ENCODE measurements around the gene PRR7.

PRR7 gene

DNA sequence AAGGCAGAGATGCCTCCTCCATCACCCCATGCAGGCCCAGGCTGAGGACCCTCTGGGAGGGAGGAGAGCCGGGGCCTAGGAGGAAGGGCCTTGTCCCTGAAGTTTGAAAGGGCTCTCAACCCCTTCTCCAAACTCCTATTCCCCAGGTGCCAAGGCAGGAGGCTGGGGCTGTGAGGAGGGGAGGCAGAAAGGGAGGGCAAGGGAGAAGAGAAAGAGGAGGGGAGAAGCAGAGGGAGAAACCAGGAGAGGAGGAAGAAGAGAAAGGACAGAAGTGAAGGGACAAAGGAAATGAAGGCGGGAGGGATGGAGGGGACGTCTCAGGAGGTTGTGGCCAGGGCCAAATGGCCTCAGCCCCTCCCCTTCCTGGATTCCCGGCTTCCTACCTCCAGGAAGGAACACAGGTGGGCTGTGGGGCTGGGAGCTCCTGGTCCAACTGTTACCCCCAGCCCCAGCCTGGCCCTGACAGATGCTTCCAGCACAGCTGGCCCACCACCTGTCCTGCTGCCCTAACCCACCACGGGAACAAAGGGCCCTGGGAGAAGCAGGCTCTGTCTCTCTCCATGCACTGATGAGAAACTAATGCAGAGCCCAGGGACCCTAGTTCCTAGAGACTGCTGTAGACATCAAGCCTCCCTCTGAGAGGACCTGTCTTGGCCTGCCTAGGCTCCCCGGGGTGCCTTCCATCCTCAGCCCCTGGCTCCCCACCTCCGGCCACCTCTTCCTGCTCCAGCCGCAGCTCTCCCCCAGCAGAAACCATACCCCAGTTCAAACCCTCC is 23.3 kb downstream of the PRR7 start:
- no peak for DNase-seq

DNA sequence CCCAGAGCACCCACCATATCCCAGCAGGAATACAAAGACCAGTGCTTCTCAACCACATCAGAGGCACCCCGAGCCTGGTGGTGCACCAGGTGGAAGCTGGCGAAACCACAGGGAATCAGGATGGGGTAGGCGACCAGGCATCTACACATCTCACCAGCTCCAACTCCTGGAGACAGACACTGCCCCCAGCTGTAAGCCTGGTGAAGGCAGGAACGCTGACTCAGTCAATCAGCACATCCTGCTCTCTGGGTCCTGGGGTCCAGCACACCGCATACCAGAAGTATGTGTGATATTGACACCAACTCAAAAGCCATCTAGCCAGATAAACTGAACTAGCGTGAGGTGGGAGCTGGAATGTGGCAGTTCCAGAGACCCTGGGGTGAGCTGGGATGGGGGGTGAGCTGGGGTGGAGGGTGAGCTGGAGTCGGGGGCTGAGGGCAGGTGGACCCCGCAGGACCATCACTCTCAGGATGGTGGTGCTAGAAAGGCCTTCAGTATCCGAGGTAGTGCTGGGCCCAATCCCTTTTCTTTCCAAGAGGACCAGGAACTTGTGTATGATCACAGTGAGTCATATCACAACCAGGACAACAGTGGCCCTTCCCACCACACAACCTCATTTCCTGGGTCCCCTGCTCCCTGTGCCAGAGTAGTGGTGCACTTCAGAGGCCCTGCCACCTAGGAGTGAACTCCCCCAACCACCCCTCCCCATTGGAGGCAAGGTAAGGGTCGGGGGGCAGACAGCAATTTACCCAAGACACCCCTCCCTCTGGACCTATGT is 24.3 kb downstream of the PRR7 start:
- DNase-seq = no peak

DNA sequence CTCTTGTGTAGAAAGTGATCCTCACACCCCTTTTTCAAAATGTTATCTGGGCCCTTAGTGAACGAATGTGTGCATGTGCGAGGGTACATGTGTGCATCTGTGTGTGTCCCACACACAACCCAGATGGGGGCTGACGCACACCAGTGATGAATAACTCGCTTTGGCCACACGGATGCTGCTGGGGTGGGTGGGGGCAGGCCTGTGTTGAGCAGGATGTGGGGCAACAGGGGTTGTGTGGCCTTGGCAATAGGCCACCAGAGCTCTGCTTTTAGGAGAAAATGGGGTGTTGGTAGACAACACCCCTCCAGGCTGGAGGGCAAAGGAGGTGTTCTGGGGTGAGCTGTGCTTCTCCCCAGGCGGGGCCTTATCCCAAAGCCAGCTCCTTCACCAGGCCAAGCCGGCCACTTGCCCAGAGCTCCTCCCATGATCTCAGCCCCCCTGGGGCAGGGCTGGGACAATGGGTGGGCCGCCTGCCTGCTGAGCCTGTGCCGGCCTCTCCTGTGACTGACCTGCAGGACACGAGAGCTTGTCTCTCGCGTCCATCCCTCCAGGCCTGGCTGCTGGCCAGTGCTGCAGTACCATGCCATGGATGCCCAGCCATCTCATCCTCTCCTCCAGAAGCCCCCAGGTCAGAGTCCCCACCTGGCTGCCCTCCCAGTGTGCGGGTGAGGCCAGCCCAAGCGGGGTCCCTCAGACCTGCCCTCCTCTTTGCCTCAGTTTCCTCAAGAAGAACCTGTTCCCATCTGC is 25.2 kb downstream of the PRR7 start:
- DNase-seq = no peak

DNA sequence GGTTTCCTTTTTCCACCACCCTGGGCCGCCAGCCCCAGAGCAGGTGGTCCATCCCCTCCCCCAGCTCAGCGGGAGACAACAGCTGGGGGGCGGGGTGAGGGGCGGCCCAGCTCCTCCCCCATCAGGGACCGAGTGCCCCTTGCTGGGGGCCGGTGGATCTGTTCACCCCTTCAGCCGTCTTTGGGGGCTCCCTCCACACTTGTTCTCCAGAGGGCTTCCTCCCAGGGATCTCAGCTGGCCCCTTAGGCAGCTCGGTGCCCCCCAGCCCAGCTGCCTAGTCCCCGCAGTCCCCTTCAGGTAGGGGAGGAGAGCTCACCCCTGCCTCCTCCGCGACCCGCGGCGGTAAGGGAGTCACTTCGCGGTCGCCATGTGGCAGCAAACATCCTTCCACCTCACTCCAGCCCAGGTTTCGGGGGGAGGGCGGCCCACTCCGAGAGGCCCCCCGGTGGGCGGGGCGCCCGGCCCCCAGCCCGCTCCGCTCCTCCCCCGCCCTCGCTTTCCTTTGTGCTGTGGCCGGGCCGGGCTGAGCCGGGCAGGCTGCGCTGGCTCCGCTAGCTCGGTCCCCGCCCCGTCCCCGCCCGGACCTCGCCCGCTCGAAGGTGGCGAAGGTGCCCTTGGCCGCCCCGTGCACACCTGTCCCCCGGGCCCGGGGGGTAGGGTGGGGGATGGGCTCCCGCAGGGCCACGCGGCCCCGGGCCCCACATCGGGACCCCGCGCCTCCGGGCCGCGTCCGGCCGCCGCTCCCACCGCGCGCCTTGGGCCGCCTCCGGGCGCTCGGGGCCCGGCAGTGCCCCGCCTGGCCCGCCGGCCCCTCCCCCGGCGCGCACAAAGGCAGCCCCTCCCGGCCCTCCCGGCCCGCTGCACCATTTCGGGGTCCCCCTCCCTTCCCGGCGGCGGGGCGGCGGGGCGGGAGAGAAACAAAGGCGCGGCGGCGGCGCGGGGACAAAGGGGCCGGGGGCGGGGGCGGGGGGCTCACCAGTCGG is 26.1 kb downstream of the PRR7 start:
- peak in 3 of 5 donors; percentile 27 to 36 (median 35) for DNase-seq

DNA sequence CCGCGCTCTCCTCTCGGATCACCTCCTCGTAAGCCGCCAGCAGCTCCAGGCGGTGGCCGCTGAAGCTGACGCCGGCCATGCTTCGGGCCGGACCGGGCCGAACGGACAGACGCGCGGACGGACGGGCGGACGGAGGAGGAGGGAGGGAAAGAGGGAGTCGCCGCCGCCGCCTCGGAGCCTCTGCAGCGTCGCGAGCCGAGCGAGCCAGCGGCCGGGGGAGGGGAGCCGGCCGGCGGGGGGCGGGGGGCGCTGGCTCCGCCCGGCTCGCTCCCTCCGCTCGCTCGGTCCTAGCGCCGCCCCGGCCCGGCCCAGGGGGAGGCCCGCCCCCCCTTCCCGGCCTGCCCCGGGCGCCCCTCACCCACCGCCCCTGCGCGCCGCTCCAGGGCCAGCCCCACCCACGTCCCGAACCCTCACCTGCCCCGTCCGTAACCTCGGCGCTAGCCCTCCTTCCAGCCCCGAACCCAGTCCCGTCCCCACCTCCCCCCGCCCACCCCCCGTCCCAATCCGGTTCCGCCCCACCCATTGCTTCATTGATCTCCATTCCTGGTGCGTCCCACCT is 26.9 kb downstream of the PRR7 start, which contains the start of gene DBN1:
Gene DBN1, minus strand, starts transcription at position 192 of the 559 bp plus-strand sequence. Its CDS starts 113 bp downstream, at position 79.
- no peak for DNase-seq

DNA sequence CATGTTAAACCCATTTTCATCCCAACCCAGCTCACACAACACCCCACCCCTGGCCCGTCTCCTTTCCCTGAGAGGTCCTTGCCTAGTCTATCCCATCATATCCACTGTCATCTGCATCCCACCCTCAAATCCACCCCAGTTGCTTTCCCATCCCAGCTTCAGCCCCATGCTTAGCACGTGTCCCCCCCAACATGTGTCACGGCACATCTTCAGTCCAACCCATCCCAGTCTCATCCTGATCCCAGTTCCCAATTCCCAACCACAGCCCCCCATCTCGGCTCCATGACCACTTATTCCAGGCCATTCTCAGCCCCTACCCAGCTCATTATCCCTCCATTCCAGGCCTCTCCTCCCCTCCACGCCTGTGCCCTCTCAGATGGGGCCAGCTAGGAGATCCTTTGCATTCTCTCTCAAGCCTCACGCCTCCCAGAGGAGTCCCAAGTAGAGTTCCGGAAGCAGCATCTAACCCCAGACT is 27.4 kb downstream of the PRR7 start:
- DNase-seq = no peak

DNA sequence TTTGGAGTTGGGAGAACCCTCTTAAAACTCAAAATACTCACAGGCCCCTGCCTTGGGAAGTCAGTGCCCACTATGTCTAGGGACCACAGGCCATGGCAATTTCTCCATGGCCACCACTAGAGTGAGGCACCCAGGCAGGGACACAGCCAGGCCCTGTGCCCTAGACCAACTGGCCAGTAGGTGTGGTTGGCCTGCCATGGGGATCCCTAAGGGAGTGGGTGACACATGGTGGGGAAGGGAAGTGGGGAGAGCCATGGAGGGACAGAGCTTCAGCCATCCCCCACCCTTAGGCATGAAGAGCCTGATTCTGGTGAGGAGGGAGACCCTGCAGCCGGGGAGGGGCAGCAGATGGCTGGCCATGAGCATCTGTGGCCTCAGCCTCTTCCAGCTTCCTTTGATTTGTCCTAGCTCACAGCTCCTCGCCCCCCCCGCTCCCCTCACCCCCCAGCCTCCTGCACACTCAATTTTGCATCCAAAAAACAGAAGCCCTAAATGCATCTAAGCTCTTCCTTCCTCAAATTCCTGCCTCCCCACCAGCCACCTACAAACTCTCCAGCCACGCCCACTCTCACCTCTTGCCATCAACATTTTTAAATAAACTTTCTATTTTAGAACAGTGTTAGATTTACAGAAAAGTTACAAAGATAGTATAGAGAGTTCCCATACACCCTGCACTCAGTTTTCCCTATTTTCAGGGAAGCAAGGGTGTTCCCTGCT is 28.4 kb downstream of the PRR7 start:
- no peak for DNase-seq

DNA sequence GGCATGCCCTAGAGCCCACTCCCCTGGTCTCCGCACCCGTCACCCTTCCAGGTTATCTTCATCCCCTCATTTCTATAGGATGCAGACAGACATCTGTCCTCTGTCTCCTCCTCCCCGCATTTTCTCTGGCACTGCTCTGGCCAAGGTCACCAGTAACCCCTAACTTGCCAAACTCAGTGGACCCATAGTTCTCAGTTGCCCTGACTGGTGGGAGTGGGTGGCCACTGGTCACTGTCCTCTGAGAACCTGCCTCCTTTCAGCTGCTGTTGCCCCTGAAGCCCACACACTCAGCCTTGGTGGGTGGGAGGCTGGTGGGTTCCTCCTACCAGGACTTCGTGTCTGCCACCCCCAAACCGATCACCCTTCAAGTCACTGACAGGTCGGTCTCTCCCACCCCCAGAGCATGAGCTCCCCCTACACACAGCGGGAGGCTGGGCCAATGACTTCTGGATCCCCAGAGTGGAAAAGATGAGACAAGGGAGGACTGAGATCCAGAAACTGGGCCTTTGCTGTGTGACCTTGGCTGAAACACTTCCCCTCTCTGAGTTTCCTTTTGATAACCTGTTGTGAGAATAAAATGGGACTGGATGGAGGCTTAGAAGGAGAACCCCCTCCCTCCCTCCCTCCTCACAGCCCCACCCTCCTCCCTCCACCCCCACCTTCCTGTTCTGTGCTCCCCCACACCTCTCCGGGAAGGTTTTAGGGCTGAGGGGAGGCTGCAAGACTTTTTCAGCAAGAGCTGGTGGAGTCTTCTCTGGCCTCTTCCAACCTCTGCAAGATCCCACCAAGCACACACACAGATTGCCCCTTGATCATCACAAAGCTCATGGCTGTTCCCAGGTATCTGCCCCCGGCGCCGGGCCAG is 29.2 kb downstream of the PRR7 start:
- DNase-seq = no peak

DNA sequence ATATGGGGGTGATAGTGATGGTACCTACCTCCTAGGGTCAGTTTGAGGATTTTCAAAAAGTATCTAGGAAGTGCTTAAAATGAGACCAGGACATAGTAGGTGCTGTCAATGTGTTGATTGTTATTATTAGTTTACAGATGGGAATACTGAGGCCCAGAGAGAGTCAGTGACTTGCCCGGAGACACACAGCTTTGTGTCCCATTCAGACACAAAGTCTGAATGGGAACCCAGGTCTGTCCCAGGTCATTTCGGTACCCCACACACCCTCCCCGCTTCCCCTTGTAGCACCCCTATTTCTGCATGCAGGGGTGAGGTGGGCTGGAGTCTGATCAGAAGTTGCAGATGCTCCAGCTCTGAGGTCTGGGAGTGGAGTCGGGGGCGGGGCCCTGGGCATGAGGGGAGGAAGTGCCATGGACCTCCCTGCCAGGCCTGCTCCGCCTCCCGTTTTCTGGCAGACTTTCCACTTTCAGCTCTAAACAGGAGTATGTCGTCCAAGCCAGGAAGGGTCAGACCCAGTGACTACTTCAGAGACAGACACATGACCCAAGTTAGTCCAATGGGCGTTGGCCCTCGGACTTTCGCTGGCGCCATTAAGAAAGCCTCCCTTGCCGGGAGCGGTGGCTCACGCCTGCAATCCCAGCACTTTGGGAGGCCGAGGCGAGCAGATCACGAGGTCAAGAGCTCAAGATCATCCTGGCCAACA is 30.1 kb downstream of the PRR7 start:
- DNase-seq = no peak

DNA sequence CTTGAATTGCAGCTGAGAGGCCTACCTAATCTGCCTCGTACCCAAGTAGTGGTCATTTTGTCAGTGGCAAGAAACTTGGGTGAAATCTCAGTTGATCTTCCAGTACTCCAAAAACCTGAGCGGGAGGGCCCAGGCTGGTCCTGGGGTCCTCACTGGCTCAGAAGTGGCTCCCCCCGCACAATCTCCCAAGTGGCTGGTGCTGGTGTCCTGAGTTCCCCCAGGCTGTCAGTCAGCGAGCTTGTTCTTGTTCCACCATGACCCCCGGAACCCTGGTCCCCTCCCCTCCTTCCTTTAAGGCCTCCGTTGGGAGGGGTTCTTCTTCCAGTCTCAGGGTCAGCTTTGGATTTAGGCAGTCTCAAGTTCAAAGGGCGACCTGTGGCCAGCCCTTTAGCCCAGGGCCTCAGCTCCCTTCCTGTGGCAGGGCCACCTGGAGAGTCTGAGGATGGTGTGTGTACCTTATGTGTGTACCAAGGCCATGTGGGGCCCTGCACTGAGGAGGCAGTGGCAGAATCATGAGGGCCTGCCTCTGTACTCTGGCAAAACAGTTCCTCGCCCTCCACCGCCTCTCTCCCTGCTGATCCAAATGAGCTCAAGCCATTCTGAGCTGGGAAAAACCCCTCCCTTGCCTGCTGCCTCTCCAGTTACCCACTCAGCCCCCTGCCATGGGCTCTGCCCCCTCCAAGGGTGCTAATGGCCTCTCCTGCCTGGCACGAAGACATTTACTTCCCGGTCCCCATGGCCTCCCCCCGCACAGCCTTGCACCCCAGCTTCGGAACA is 31.3 kb downstream of the PRR7 start:
- no peak for DNase-seq

DNA sequence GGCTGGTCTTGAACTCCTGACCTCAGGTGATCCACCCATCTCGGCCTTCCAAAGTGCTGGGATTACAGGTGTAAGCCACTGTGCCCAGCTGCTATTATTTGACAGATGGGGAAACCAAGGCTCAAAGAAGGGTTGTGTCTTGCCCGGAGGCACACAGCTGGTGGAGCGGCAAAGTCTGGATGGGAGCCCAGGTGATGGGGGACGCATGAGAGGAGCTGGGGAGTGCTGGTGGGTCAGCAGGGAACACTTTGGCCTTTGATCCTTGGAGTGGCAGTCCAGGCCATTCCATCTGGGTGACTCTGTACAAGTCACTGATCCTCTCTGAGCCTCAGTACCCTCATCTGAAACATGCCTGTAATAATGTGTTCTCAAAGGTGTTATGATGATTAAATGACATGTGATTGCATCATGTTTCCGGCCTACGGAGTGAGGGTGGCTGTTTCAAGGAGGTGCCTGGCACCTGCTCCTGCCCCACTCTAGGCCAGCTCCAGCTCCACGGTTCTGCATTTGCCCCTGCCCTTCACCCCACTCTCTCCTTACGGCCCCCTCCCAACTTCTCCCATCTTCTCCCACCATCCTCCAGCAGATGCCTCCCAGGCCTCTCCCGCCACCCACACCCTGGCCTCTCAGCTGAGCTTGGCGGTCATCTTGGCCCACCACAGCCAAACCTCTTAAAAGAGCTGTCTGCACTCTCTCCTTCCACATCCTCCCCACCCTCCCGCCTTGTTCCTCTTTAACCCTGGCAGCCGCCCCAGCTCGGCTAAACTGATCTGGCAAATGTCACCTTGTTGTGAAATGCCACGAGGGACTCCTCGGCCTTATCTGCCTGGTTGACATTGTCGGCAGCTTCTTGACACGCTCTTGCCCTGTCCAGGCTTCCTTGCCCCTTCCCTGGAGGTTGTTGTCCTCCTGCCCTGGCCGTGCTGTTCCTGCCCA is 32.4 kb downstream of the PRR7 start:
- peak in 1 of 5 donors; percentile 84 for DNase-seq

DNA sequence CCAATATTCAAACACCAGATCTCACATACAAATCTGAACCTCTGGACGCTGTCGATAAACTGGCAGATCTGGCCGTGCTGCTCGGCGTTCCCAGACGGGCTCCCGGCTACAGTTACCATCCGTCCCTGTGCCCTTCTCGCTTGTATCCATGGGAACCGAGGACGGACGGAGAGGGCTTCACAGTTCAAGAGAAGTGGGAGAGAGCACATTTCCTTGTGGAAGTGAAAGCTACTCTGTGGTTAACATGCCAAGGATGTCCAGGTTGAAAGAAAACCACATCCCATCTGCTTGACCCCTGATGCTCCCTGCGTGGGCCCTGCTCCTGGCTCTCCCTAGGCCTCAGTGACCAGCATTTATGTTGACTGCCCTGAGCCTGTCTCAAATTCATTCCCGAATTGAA is 33.2 kb downstream of the PRR7 start:
- DNase-seq = no peak

DNA sequence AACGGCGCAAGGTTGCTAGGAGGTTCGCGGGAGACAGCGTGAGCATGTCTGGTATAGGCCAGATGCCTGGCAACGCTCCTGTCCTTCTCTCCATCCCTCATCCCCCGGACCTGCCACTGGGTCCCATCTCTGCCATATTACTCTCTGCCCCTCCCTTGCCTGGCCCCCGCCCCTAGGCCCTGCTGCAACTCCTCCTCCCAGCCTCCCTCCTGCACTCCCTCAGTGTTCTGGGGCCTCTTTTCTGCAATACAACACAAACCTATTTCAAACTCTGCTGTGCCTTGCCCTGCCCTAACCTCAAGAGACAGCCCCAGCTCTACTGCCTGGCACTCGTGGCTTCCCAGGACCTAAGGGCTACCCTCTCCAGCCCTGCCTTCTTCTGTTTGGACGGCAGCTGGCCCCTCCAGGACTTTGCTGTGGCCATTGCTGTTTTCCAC is 35.8 kb downstream of the PRR7 start:
- no peak for DNase-seq

DNA sequence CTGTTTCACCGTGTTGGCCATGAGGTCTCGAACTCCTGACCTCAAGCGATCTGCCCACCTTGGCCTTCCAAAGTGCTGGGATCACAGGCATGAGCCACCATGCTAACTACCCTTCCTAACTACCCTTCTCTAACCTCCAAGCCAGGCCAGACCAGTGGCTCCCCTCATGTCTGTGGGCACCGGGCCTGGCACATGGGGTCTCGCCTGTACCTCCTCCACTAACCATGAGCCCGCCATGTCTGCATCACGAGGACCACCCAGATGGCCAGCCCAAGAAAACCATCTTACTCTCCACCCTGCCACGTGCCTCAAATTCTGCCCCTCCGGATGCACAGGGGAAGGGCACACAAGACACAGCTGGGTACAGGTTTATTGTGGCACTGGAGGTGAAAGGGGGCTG is 36.4 kb downstream of the PRR7 start:
- DNase-seq = no peak

DNA sequence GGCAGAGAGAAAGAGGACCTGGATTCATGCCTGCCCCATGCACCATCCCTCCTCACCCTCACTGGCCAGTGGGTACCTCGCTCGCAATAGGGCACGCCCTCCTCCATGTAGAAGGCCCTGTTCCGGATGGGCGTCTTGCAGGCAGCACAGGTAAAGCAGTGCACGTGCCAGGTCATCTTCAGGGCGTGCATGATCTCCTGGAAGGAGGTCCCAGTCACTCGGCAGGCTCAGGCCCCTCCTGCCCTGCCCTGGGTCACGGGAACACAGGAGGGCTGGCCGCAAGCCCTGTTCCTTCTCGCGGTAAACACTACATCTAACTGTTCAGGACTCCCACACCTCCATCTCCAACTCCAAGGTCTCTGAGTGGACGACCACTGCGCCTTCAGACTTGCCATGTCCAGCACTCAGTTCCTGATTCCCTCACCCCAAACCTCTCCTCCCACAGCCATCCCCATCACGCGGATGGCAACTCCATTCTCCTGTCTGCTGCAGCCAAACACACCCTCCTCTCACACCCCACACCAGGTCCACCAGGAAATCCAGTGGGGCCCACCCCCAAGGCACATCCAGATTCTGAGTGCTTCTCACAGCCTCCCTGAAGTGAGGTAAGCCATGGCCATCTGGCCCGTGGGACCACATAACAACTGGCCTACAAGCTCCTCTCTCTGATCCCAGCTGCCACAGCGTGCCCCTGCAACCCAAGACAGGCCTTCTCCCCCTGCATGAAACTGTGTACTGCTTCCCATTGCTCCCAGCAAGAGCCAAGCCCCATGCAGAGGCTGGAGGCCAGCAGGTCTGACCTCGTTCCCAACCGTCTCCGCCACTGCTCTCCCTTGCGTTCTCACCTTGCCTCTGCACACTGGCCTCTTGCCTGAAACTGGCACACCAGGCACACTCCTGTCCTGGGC is 37.6 kb downstream of the PRR7 start:
- no peak for DNase-seq
